Measurements from ENCODE around the gene MMP10. TPM values are rescaled to one million over a fixed set of nuclear protein-coding genes. Genes with fewer than 3 reads are reported as not detected.

Gene MMP10
- total and polyA plus RNA-seq, 4 donors: not detected

GRCh38 chr11:102802341-102802740 is 21.9 kb upstream of the MMP10 start:
- Histone ChIP-seq H3K27me3 (ENCODE audit: control insufficient read depth in 4 of 4, insufficient read depth in 4 of 4, low read length in 3 of 4) (peaks cover 0 to 3% (median 0%) of the 10 kb centered on the region in 4 donors), H3K27ac (ENCODE audit: low read depth in 1 of 2, low read length in 2 of 2) (no peak overlapping the region), H3K36me3 (ENCODE audit: control insufficient read depth in 4 of 4, insufficient read depth in 3 of 4, low read depth in 1 of 4, low read length in 3 of 4) (no peaks in the 10 kb centered on the region), H3K9ac (ENCODE audit: low read depth in 1 of 2, low read length in 2 of 2) (no peak overlapping the region), H3K4me1 (ENCODE audit: control insufficient read depth in 4 of 4, insufficient read depth in 4 of 4, low read length in 3 of 4) (no peaks in the 10 kb centered on the region), H3K9me3 (ENCODE audit: control insufficient read depth in 4 of 4, low read length in 3 of 4) (no peaks in the 10 kb centered on the region), H3K4me3 (ENCODE audit: low read depth in 1 of 3, low read length in 3 of 3) (no peak overlapping the region)
- DNase-seq (ENCODE audit: low spot score): no peak
- TF ChIP-seq FOXA1 (IDR thresholded peaks at IDR 0.05) (no peak), TAF1 (conservative IDR thresholded peaks at IDR 0.05) (no peak), NR2F2 (IDR thresholded peaks at IDR 0.05) (no peak), RXRA (IDR thresholded peaks at IDR 0.05) (no peak), GABPA (IDR thresholded peaks at IDR 0.05 in 1 of 2, conservative IDR thresholded peaks at IDR 0.05 in 1 of 2) (no peak), REST (IDR thresholded peaks at IDR 0.05) (no peak), HNF4G (IDR thresholded peaks at IDR 0.05) (no peak), YY1 (IDR thresholded peaks at IDR 0.05) (no peak), FOXA2 (IDR thresholded peaks at IDR 0.05) (no peak), RAD21 (IDR thresholded peaks at IDR 0.05) (no peak), SP1 (IDR thresholded peaks at IDR 0.05) (no peak), EGR1 (IDR thresholded peaks at IDR 0.05; ENCODE audit: low read depth in 2 of 2) (no peak), JUND (IDR thresholded peaks at IDR 0.05) (no peak)
- TF ChIP-seq, protein P1, sequence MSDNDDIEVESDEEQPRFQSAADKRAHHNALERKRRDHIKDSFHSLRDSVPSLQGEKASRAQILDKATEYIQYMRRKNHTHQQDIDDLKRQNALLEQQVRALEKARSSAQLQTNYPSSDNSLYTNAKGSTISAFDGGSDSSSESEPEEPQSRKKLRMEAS (IDR thresholded peaks at IDR 0.05): no peak
- TF ChIP-seq, protein P2, sequence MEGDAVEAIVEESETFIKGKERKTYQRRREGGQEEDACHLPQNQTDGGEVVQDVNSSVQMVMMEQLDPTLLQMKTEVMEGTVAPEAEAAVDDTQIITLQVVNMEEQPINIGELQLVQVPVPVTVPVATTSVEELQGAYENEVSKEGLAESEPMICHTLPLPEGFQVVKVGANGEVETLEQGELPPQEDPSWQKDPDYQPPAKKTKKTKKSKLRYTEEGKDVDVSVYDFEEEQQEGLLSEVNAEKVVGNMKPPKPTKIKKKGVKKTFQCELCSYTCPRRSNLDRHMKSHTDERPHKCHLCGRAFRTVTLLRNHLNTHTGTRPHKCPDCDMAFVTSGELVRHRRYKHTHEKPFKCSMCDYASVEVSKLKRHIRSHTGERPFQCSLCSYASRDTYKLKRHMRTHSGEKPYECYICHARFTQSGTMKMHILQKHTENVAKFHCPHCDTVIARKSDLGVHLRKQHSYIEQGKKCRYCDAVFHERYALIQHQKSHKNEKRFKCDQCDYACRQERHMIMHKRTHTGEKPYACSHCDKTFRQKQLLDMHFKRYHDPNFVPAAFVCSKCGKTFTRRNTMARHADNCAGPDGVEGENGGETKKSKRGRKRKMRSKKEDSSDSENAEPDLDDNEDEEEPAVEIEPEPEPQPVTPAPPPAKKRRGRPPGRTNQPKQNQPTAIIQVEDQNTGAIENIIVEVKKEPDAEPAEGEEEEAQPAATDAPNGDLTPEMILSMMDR (IDR thresholded peaks at IDR 0.05; ENCODE audit: low read depth, low read length, missing input control): no peak
- TF ChIP-seq, protein P3, sequence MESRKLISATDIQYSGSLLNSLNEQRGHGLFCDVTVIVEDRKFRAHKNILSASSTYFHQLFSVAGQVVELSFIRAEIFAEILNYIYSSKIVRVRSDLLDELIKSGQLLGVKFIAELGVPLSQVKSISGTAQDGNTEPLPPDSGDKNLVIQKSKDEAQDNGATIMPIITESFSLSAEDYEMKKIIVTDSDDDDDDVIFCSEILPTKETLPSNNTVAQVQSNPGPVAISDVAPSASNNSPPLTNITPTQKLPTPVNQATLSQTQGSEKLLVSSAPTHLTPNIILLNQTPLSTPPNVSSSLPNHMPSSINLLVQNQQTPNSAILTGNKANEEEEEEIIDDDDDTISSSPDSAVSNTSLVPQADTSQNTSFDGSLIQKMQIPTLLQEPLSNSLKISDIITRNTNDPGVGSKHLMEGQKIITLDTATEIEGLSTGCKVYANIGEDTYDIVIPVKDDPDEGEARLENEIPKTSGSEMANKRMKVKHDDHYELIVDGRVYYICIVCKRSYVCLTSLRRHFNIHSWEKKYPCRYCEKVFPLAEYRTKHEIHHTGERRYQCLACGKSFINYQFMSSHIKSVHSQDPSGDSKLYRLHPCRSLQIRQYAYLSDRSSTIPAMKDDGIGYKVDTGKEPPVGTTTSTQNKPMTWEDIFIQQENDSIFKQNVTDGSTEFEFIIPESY (IDR thresholded peaks at IDR 0.05): no peak
- TF ChIP-seq, protein P4, sequence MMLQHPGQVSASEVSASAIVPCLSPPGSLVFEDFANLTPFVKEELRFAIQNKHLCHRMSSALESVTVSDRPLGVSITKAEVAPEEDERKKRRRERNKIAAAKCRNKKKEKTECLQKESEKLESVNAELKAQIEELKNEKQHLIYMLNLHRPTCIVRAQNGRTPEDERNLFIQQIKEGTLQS (IDR thresholded peaks at IDR 0.05): no peak
- 49% methylated on average over 2 of the region's 2 CpGs for WGBS

- Histone ChIP-seq H3K27me3 (ENCODE audit: control insufficient read depth in 4 of 4, insufficient read depth in 4 of 4, low read length in 3 of 4) (peaks cover 0 to 3% (median 0%) of the 10 kb centered on the region in 4 donors), H3K36me3 (ENCODE audit: control insufficient read depth in 4 of 4, insufficient read depth in 3 of 4, low read depth in 1 of 4, low read length in 3 of 4) (no peaks in the 10 kb centered on the region), H3K4me3 (ENCODE audit: low read depth in 1 of 3, low read length in 3 of 3) (no peak overlapping the region), H3K9ac (ENCODE audit: low read depth in 1 of 2, low read length in 2 of 2) (no peak overlapping the region), H3K27ac (ENCODE audit: low read depth in 1 of 2, low read length in 2 of 2) (no peak overlapping the region), H3K9me3 (ENCODE audit: control insufficient read depth in 4 of 4, low read length in 3 of 4) (no peaks in the 10 kb centered on the region), H3K4me1 (ENCODE audit: control insufficient read depth in 4 of 4, insufficient read depth in 4 of 4, low read length in 3 of 4) (no peaks in the 10 kb centered on the region)
- DNase-seq (ENCODE audit: low spot score): no peak
- 71% methylated on average over 4 of the region's 4 CpGs for WGBS
- TF ChIP-seq JUND (IDR thresholded peaks at IDR 0.05) (no peak), FOXA2 (IDR thresholded peaks at IDR 0.05) (no peak), NR2F2 (IDR thresholded peaks at IDR 0.05) (no peak), GABPA (IDR thresholded peaks at IDR 0.05 in 1 of 2, conservative IDR thresholded peaks at IDR 0.05 in 1 of 2) (no peak), HNF4G (IDR thresholded peaks at IDR 0.05) (no peak), SP1 (IDR thresholded peaks at IDR 0.05) (no peak), RAD21 (IDR thresholded peaks at IDR 0.05) (no peak), TAF1 (conservative IDR thresholded peaks at IDR 0.05) (no peak), EGR1 (IDR thresholded peaks at IDR 0.05; ENCODE audit: low read depth in 2 of 2) (no peak)
- TF ChIP-seq, protein P3 (IDR thresholded peaks at IDR 0.05): no peak
- TF ChIP-seq, protein P4 (IDR thresholded peaks at IDR 0.05): no peak
- TF ChIP-seq, protein P1 (IDR thresholded peaks at IDR 0.05): no peak
These were observed 20.3 kb upstream of the MMP10 start for GRCh38 chr11:102800767-102801166.

All from liver (tissue), 9 donors.